Measurements from ENCODE around the gene DNAJB8. TPM values are rescaled to one million over a fixed set of nuclear protein-coding genes. Genes with fewer than 3 reads are reported as not detected.
A peak's percentile ranks its signal among the peaks of the same experiment; 100 is the strongest.

The DNAJB8 gene
- total and polyA plus RNA-seq, 4 experiments from 2014 or later, result not detected

GRCh38 chr3:128452678-128453275, 13.9 kb downstream of the DNAJB8 start:
- Mint-ChIP-seq H3K36me3 (peaks cover 5 to 10% of the 10 kb centered on the region in 2 donors), H3K27ac (no peak overlapping the region), H3K27me3 (peaks cover 7 to 27% of the 10 kb centered on the region in 2 donors), H3K9me3 (peaks cover 0 to 10% (median 7%) of the 10 kb centered on the region in 8 donors), H3K4me1 (peaks cover 8 to 36% (median 13%) of the 10 kb centered on the region in 4 donors), H3K4me3 (no peak overlapping the region)
- no peak overlapping the region for H3K4me3 ChIP-seq (ENCODE audit: low read length in 2 of 2)
- intact Hi-C loops (cut with micrococcal nuclease), result no loop called here
- ChIA-PET POLR2A (ENCODE audit: partially characterized antibody) (no interaction called here), CTCF (ENCODE audit: partially characterized antibody) (no interaction called here)
- DNase-seq, result no peak
- H3K36me3 ChIP-seq (ENCODE audit: insufficient read depth, low read length), result no peaks in the 10 kb centered on the region
- no peak overlapping the region for H3K27ac ChIP-seq (ENCODE audit: low read depth, low read length)
- H3K4me1 ChIP-seq (ENCODE audit: insufficient read depth, low read length), result peaks cover 13% of the 10 kb centered on the region
- no peaks in the 10 kb centered on the region for H3K9me3 ChIP-seq (ENCODE audit: control insufficient read depth in 1 of 2, low read length in 2 of 2)
- no peaks in the 10 kb centered on the region for H3K27me3 ChIP-seq (ENCODE audit: insufficient read depth, low read length)

DNA sequence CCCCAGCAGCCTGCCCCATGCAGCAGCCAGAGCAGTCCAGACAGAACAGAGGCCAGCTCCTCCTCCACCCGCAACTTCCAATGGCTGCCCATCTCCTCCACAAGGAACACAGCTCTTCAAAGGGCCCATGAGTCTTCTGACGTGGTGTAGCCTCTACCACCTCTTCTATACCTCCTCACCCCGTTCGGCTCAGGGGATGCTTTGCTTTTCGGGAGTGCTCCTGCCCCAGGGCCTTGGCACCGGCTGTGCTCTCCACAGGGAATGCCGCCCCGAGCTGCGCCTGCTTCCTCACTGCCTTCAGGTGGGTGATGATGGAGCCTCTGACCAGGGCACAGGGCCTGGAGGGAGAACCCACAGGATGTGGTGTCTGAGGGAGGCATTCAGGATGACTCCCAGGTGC, 14.6 kb downstream of the DNAJB8 start:
- Mint-ChIP-seq H3K36me3 (peaks cover 5 to 10% of the 10 kb centered on the region in 2 donors), H3K4me3 (no peak overlapping the region), H3K9me3 (peaks cover 0 to 14% (median 8%) of the 10 kb centered on the region in 8 donors), H3K4me1 (peaks cover 11 to 42% (median 17%) of the 10 kb centered on the region in 4 donors), H3K27ac (no peak overlapping the region), H3K27me3 (peaks cover 7 to 27% of the 10 kb centered on the region in 2 donors)
- H3K4me3 ChIP-seq (ENCODE audit: low read length in 2 of 2), result no peak overlapping the region
- DNase-seq, result no peak
- no peaks in the 10 kb centered on the region for H3K36me3 ChIP-seq (ENCODE audit: insufficient read depth, low read length)
- H3K4me1 ChIP-seq (ENCODE audit: insufficient read depth, low read length), result peaks cover 20% of the 10 kb centered on the region
- H3K9me3 ChIP-seq (ENCODE audit: control insufficient read depth in 1 of 2, low read length in 2 of 2), result no peaks in the 10 kb centered on the region
- intact Hi-C loops (cut with micrococcal nuclease), result no loop called here
- POLR2A ChIA-PET (ENCODE audit: partially characterized antibody), result no interaction called here
- no peaks in the 10 kb centered on the region for H3K27me3 ChIP-seq (ENCODE audit: insufficient read depth, low read length)
- CTCF ChIA-PET (ENCODE audit: partially characterized antibody), result no interaction called here
- H3K27ac ChIP-seq (ENCODE audit: low read depth, low read length), result no peak overlapping the region

GRCh38 chr3:128449111-128449638, 17.5 kb downstream of the DNAJB8 start:
- ChIA-PET POLR2A (ENCODE audit: partially characterized antibody) (no interaction called here), CTCF (ENCODE audit: partially characterized antibody) (interaction anchor here (0.7 to 1.2 kb wide), 2 partner anchors 22 to 27 kb away, joined by 3 to 4 read pairs; no protein-coding TSS in a partner anchor)
- intact Hi-C loops (cut with micrococcal nuclease), result no loop called here
- Mint-ChIP-seq H3K9me3 (peaks cover 4 to 19% (median 15%) of the 10 kb centered on the region in 8 donors), H3K4me1 (peaks cover 13 to 45% (median 18%) of the 10 kb centered on the region in 4 donors), H3K4me3 (no peak overlapping the region), H3K27me3 (peaks cover 1 to 8% of the 10 kb centered on the region in 2 donors), H3K27ac (peak overlapping the region in 4 of 7 donors; percentile 88 to 93 (median 91)), H3K36me3 (peaks cover 5 to 10% of the 10 kb centered on the region in 2 donors)
- Histone ChIP-seq H3K4me3 (ENCODE audit: low read length in 2 of 2) (no peak overlapping the region), H3K27ac (ENCODE audit: low read depth, low read length) (no peak overlapping the region), H3K4me1 (ENCODE audit: insufficient read depth, low read length) (peaks cover 20% of the 10 kb centered on the region), H3K27me3 (ENCODE audit: insufficient read depth, low read length) (no peaks in the 10 kb centered on the region), H3K36me3 (ENCODE audit: insufficient read depth, low read length) (no peaks in the 10 kb centered on the region), H3K9me3 (ENCODE audit: control insufficient read depth in 1 of 2, low read length in 2 of 2) (no peaks in the 10 kb centered on the region)
- no peak for DNase-seq

GRCh38 chr3:128448491-128448890, 18.2 kb downstream of the DNAJB8 start:
- POLR2A ChIA-PET (ENCODE audit: partially characterized antibody), result interaction anchor here (1.0 kb wide), 1 partner anchor 147 kb away, joined by 3 read pairs; no protein-coding TSS in a partner anchor

GRCh38 chr3:128447561-128448013, 19.1 kb downstream of the DNAJB8 start:
- intact Hi-C loops (cut with micrococcal nuclease), result no loop called here
- Mint-ChIP-seq H3K9me3 (peaks cover 4 to 19% (median 15%) of the 10 kb centered on the region in 8 donors), H3K27ac (peak overlapping the region in 1 of 7 donors; percentile 15), H3K4me3 (peak overlapping the region in 2 of 8 donors; percentile 0 to 36), H3K4me1 (peaks cover 14 to 45% (median 19%) of the 10 kb centered on the region in 4 donors), H3K27me3 (peaks cover 6 to 10% of the 10 kb centered on the region in 2 donors), H3K36me3 (peaks cover 5 to 10% of the 10 kb centered on the region in 2 donors)
- ChIA-PET POLR2A (ENCODE audit: partially characterized antibody) (no interaction called here), CTCF (ENCODE audit: partially characterized antibody) (no interaction called here)
- peaks cover 20% of the 10 kb centered on the region for H3K4me1 ChIP-seq (ENCODE audit: insufficient read depth, low read length)
- H3K27me3 ChIP-seq (ENCODE audit: insufficient read depth, low read length), result no peaks in the 10 kb centered on the region
- H3K36me3 ChIP-seq (ENCODE audit: insufficient read depth, low read length), result no peaks in the 10 kb centered on the region
- DNase-seq, result no peak
- no peak overlapping the region for H3K27ac ChIP-seq (ENCODE audit: low read depth, low read length)
- no peak overlapping the region for H3K4me3 ChIP-seq (ENCODE audit: low read length in 2 of 2)
- H3K9me3 ChIP-seq (ENCODE audit: control insufficient read depth in 1 of 2, low read length in 2 of 2), result no peaks in the 10 kb centered on the region

More at GRCh38 chr3:128448491-128448890, 18.2 kb downstream of the DNAJB8 start:
- no peaks in the 10 kb centered on the region for H3K9me3 ChIP-seq (ENCODE audit: control insufficient read depth in 1 of 2, low read length in 2 of 2)
- Mint-ChIP-seq H3K27me3 (peaks cover 3 to 6% of the 10 kb centered on the region in 2 donors), H3K4me3 (peak overlapping the region in 7 of 8 donors; percentile 22 to 82 (median 63)), H3K27ac (peak overlapping the region; percentile 47 to 94 (median 91)), H3K4me1 (peaks cover 14 to 45% (median 19%) of the 10 kb centered on the region in 4 donors), H3K36me3 (peaks cover 5 to 10% of the 10 kb centered on the region in 2 donors), H3K9me3 (peaks cover 4 to 19% (median 15%) of the 10 kb centered on the region in 8 donors)
- CTCF ChIA-PET (ENCODE audit: partially characterized antibody), result interaction anchor here (1.2 kb wide), 1 partner anchor 27 kb away, joined by 4 read pairs; no protein-coding TSS in a partner anchor
- H3K4me3 ChIP-seq (ENCODE audit: low read length in 2 of 2), result no peak overlapping the region
- peaks cover 20% of the 10 kb centered on the region for H3K4me1 ChIP-seq (ENCODE audit: insufficient read depth, low read length)
- peak in 4 of 5 donors; percentile 36 to 50 (median 47) for DNase-seq
- H3K36me3 ChIP-seq (ENCODE audit: insufficient read depth, low read length), result no peaks in the 10 kb centered on the region
- H3K27me3 ChIP-seq (ENCODE audit: insufficient read depth, low read length), result no peaks in the 10 kb centered on the region
- intact Hi-C loops (cut with micrococcal nuclease), result no loop called here
- no peak overlapping the region for H3K27ac ChIP-seq (ENCODE audit: low read depth, low read length)

DNA sequence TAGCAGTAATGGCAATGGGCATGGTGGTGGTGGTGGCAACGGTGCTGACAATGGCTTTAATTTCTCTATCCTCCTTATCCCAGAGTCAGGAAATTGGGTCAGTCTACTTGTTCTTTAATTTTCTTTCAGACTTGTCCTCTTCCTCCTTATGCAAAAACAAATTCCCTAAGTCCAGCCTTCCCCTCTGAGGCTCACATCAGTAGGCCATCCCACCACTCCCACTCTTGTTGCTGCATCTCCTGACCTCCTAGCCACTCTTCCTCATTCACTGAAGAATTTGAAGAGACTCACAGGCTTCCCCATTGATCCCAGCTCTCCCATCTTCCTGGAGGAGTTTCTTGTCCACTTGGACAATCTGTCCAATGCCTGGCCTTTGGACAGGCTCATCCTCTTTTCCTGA, 19.9 kb downstream of the DNAJB8 start:
- H3K27ac Mint-ChIP-seq, result no peak overlapping the region
- H3K27me3 Mint-ChIP-seq, result peaks cover 6 to 8% of the 10 kb centered on the region in 2 donors

DNA sequence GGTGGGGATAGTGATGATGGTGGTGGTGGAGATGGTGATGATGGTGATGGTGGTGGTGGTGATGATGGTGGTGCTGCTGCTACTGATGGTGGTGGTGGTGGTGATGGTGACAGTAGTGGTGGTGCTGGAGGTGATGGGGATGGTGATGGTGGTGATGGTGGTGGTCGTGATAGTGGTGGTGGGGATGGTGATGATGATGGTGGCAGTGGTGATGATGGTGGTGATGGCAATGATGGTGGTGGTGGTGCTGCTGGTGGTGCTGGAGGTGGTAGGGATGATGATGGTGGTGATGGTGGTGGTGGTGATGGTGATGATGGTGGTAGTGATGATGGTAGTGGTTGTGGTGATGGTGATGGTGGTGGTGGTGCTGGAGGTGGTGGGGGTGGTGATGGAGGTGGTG, 21.3 kb downstream of the DNAJB8 start:
- CTCF ChIA-PET (ENCODE audit: partially characterized antibody), result no interaction called here
- H3K27me3 Mint-ChIP-seq, result peaks cover 6 to 10% of the 10 kb centered on the region in 2 donors
- no peak overlapping the region for H3K27ac ChIP-seq (ENCODE audit: low read depth, low read length)
- peaks cover 5% of the 10 kb centered on the region in 2 donors for H3K36me3 Mint-ChIP-seq
- H3K27ac Mint-ChIP-seq, result peak overlapping the region in 1 of 7 donors; percentile 15
- POLR2A ChIA-PET (ENCODE audit: partially characterized antibody), result no interaction called here
- no peaks in the 10 kb centered on the region for H3K9me3 ChIP-seq (ENCODE audit: control insufficient read depth in 1 of 2, low read length in 2 of 2)
- no peak overlapping the region for H3K4me3 ChIP-seq (ENCODE audit: low read length in 2 of 2)
- H3K27me3 ChIP-seq (ENCODE audit: insufficient read depth, low read length), result no peaks in the 10 kb centered on the region
- no peak for DNase-seq
- H3K9me3 Mint-ChIP-seq, result peaks cover 4 to 19% (median 15%) of the 10 kb centered on the region in 8 donors
- H3K36me3 ChIP-seq (ENCODE audit: insufficient read depth, low read length), result no peaks in the 10 kb centered on the region
- H3K4me3 Mint-ChIP-seq, result no peak overlapping the region
- H3K4me1 ChIP-seq (ENCODE audit: insufficient read depth, low read length), result peaks cover 20% of the 10 kb centered on the region
- H3K4me1 Mint-ChIP-seq, result peaks cover 12 to 38% (median 19%) of the 10 kb centered on the region in 4 donors
- intact Hi-C loops (cut with micrococcal nuclease), result no loop called here

More for the DNA sequence above, 19.9 kb downstream of the DNAJB8 start:
- H3K36me3 Mint-ChIP-seq, result peaks cover 5 to 10% of the 10 kb centered on the region in 2 donors
- Histone ChIP-seq H3K27ac (ENCODE audit: low read depth, low read length) (no peak overlapping the region), H3K36me3 (ENCODE audit: insufficient read depth, low read length) (no peaks in the 10 kb centered on the region), H3K4me1 (ENCODE audit: insufficient read depth, low read length) (peaks cover 20% of the 10 kb centered on the region), H3K4me3 (ENCODE audit: low read length in 2 of 2) (no peak overlapping the region), H3K27me3 (ENCODE audit: insufficient read depth, low read length) (no peaks in the 10 kb centered on the region), H3K9me3 (ENCODE audit: control insufficient read depth in 1 of 2, low read length in 2 of 2) (no peaks in the 10 kb centered on the region)
- ChIA-PET CTCF (ENCODE audit: partially characterized antibody) (no interaction called here), POLR2A (ENCODE audit: partially characterized antibody) (no interaction called here)
- no peak overlapping the region for H3K4me3 Mint-ChIP-seq
- peaks cover 4 to 19% (median 15%) of the 10 kb centered on the region in 8 donors for H3K9me3 Mint-ChIP-seq
- no peak for DNase-seq
- intact Hi-C loops (cut with micrococcal nuclease), result no loop called here
- H3K4me1 Mint-ChIP-seq, result peaks cover 14 to 45% (median 19%) of the 10 kb centered on the region in 4 donors
